GM10248 (cell line): Measurements from ENCODE around the gene MFSD2A.

ENCODE experiments used
- CTCF ChIA-PET: fragments of 300-600 bp; sonication (Branson Sonifier 250); formaldehyde crosslinking; extraction: SDS; loops from one replicate; lab custom pipeline; 2021; ENCODE audit warnings: antibody characterized with exemption; lab: Yijun Ruan, JAX
- POLR2A ChIA-PET: fragments of 350-650 bp; sonication (Branson Sonifier 250); formaldehyde crosslinking; extraction: SDS; loops from one replicate; lab custom pipeline; 2020; ENCODE audit warnings: antibody characterized with exemption; lab: Yijun Ruan, JAX
- DNase-seq: peaks from one replicate; pipeline ENCODE4 v3.0.0; 2012; ENCODE audit errors: extremely low spot score
- TF ChIP-seq, protein P1 (sequence below): IDR thresholded peaks from 2 replicates; pipeline ENCODE4 v1.5.1; 2012; ENCODE audit warnings: mild to moderate bottlenecking, low read depth; ENCODE audit errors: extremely low read depth, missing control alignments, control extremely low read depth

MFSD2A gene

DNA sequence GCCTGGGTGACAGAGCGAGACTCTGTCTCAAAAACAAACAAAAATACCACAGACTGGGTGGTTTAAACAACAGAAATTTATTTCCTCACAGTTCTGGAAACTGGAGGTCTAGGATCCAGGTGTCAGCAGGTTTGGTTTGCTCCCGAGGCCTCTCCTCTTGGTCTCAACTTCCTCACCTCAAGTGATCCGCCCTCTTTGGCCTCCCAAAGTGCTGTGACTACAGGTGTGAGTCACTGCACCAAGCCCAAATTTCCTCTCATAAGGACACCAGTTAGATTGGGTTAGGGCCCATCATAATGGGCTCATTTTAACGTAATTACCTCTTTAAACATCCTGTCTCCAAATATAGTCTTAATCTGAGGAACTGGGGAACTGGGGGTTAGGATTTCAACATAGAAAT is 35.5 kb downstream of the MFSD2A start:
- CTCF ChIA-PET = interaction anchor here (2.0 kb wide), 1 partner anchor 16 kb away, joined by 7 read pairs; no protein-coding TSS in a partner anchor
- POLR2A ChIA-PET = no interaction called here
- no peak for DNase-seq
- TF ChIP-seq, protein P1, sequence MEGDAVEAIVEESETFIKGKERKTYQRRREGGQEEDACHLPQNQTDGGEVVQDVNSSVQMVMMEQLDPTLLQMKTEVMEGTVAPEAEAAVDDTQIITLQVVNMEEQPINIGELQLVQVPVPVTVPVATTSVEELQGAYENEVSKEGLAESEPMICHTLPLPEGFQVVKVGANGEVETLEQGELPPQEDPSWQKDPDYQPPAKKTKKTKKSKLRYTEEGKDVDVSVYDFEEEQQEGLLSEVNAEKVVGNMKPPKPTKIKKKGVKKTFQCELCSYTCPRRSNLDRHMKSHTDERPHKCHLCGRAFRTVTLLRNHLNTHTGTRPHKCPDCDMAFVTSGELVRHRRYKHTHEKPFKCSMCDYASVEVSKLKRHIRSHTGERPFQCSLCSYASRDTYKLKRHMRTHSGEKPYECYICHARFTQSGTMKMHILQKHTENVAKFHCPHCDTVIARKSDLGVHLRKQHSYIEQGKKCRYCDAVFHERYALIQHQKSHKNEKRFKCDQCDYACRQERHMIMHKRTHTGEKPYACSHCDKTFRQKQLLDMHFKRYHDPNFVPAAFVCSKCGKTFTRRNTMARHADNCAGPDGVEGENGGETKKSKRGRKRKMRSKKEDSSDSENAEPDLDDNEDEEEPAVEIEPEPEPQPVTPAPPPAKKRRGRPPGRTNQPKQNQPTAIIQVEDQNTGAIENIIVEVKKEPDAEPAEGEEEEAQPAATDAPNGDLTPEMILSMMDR = no peak

DNA sequence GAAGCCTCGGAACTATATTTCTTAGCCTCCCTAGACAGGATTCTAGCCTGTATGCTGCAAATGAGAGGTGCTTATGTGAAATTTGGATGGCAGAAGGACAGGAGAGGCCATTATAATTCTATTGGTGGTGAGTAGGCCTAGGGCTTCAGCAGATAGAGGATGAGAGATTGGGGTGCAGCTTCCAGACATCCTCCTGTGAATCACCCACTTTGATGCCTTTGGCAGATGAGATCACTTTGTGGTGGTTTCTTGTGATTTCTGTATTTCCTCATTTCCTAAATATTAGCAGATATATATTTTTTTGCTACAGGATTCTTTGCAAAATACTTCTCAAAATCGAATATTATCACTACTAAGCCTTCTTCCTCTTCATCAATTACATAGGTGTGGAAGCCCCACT is 37.3 kb downstream of the MFSD2A start:
- ChIA-PET POLR2A (no interaction called here), CTCF (interaction anchor here (1.1 to 2.0 kb wide), 5 partner anchors 18 to 386 kb away, joined by 3 to 12 read pairs (median 4); no protein-coding TSS in a partner anchor)
- TF ChIP-seq, protein P1 = no peak
- no peak for DNase-seq

DNA sequence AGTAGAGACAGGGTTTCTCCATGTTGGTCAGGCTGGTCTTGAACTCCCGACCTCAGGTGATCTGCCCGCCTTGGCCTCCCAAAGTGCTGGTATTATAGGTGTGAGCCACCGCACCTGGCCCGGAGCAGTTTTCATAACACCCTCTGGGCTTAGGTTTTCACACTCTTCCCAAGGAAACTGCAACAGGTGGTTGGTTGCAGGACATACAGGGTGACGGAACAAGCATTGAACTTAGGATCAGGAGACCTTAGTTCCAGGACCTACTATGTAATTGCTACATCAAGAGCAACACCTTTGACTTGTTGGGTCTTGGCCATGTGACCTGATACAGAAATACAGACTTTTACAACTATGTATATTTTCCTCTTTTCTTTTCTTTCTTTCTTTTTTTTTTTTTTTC is 37.9 kb downstream of the MFSD2A start:
- no peak for DNase-seq
- ChIA-PET CTCF (no interaction called here), POLR2A (no interaction called here)
- TF ChIP-seq, protein P1 = no peak

DNA sequence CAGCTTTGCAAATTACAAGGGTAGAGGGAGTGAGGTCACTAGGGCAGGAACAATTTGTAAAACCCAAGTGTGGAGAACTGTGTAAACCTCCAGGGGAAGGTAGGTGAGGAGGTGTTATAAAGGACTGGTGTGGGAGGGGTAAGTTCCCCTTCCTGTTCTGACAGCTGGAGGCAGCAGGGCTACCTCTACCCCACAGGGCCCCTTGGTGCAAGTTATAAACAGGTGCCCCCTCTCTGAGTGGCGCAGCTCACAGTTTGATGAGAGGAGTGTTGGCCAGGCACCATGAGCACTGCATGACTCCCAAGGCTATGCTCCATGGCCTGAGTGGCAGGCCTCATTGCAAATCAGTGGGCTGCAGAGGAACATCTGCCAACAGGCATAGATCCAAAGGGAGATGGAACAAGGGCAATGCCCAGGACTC is 41.0 kb downstream of the MFSD2A start:
- TF ChIP-seq, protein P1 = no peak
- DNase-seq = peak; percentile 79
- CTCF ChIA-PET = interaction anchor here (0.7 to 2.1 kb wide), 5 partner anchors 12 to 197 kb away, joined by 3 to 13 read pairs (median 3); no protein-coding TSS in a partner anchor
- POLR2A ChIA-PET = no interaction called here

DNA sequence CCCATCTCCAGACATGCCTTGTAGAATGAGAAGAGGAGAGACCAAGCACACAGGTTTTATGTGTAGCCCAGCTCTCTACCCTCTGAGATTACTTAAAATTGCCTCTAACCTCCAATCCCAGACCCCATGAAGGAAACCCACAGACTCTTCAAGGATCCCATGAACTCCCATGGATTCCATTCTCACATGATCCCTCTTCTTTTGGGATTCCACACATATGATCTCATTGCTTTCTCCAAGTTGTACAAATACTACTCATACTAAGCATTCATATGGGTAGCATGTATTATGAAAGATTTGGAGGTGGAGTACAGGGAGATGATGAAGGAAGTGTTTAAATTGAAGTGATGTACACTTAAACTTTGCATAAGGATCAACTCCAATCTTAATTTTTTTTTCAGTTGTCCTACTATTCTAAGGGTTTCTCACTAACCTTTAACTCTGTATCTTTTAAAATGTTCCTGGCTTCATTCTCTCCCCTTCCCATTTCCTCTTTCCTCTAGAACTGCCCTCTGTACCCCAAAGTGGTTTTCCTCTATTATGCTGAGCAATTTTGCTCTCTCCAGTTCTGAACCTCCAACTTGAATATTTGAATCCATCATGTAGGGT is 41.6 kb downstream of the MFSD2A start:
- DNase-seq = no peak
- ChIA-PET CTCF (interaction anchor here (1.2 to 2.1 kb wide), 4 partner anchors 23 to 198 kb away, joined by 3 to 13 read pairs (median 6); no protein-coding TSS in a partner anchor), POLR2A (no interaction called here)
- TF ChIP-seq, protein P1 = no peak

DNA sequence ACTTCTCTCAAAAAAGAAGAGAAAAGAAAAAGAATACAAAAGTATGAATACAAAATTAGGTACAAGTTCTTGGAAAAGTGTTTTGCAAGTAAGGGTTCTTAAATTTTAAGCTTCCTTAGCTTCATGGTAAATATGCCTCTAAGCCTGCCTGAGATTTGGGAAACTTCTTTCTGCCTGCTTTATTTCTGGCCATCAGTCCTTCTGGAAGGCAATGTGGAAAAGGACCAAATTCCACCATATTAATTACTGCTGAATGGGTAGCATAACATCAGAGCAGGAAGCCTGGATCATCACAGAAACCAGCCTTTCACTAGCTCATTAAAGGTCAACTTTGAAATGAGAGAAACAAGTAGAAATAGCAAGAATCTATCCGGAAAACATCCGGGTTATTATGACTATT is 46.5 kb downstream of the MFSD2A start:
- ChIA-PET CTCF (interaction anchor here (1.1 to 4.8 kb wide), 5 partner anchors 26 to 337 kb away, joined by 3 to 26 read pairs (median 7); partner anchors contain the start of gene MYCL), POLR2A (interaction anchor here (0.8 kb wide), 1 partner anchor 29 kb away, joined by 3 read pairs; no protein-coding TSS in a partner anchor)
- TF ChIP-seq, protein P1 = no peak
- no peak for DNase-seq
